NCI-H748 (cell line): ENCODE data around the gene SBF1.

Source experiments
- DNase-seq: peaks from one replicate; lab custom pipeline; 2025; ENCODE audit not compliant: unreplicated experiment; lab: John Stamatoyannopoulos, UW

The SBF1 gene

DNA sequence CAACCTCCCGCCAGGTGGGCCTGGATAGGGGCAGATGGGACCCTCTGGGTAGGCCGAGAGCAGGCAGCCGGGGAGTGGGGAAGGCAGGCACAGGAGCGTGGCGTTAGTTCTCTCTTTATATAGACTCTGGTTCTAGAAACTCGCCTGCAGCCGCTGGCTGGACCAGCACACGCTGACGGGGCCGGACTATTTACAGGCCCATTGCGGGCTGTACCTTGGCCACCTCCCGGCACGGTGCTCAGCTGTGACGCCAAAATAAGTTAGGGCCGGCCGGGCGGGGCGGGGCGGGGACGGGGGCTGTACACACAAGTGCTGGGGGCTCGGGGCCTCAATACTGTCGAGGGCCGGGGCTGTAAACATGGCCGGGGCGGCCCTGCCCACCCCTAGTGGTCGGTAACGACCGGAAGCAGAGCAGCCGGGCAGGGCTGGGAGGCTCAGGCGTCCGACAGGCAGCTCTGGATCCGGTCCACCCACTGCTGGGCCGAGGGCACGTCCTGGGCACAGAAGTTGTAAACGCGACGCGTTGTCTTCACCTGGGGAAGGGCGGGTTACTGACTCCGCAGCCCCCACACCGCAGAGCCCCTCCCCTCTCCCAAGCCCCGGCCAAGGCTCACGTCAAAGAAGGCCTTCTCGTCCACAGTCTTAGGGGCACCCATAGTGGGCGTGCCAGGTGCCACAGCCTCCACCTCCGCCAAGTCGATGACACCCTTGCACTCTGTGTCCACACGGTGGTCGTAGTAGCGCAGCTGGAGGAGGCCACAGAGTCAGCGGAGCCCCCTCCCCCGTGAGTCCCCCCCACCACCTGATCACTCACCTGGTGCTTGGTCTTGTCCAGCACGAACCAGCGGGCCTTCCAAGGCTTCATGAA is 27.9 kb downstream of the SBF1 start:
- no peak for DNase-seq

DNA sequence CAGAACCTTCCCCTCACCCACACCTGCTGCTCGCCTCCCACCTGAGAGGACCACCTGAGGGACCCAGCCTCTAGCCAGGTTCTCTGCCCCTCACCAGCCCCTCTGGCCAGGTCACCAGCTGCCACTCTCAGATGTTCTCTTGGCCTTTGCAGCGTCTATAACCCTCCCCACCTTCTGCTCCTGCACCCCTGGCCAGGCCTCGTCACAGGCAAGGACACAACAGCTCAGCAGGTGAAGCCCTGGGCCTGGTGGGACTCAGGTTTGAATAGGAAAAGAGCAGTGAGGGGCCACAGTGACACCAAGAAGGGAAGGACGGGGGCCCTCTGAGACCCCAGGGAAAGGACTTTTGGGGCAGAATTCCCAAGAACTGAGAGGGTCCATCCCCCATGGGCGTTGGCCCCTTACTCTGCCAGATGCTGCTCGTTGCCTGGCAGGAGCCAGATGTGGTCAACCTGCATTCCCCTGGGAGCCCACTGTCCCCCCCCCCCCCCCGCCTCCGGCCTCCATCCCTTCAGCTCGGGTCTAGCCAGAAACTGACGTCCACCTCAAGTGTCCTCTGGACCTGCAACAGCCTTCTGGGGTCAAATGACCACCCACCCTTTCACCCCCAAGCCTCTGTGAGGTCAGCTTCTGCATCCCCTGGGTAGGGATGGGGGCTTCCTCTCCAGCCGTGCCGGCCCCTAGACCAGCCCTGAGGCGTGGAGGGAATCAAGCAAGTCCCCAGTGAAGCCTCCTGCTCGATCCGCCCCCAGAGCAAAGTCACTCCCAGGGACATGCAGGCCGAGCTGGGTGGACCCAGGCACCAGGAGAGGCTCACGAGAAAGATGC is 28.7 kb downstream of the SBF1 start:
- no peak for DNase-seq

DNA sequence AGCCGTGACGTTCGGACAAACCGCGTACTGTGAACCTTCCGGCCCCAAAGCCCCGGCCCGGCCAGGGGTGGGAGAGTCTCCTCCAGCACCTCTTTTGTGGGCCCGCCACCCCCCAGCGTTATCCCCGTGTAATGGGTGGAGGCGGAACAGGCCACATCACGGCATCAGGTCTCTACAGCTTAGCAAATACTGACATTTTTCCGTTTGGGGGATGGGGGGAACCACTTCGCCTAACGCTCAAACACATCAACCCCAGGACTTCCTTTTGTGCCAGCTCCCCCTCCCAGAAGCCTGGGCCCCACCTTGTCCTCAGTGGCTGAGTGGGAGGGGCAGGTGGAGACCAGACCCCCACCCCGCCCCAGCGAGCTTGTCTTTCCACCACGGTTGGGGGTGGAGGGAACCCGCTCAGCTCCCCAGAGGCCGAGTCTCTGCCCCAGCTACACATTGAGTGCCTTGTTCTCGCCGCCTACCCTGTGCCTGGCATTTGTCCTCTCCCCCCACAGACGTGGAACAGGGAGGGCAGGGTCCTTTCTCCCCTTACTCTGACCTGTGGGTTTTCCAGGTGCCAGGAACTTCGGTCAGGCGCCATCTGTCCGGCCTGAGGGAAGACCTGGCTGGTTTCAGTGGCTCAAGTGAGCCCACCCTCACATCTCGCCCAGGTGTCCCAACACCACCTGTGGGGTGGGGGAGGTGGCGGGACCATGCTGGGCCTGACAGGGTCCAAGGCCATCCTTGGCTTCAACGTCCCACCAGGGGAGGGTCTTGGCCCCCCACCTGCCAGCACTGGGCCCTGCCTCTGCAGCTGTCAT is 29.6 kb downstream of the SBF1 start:
- no peak for DNase-seq

DNA sequence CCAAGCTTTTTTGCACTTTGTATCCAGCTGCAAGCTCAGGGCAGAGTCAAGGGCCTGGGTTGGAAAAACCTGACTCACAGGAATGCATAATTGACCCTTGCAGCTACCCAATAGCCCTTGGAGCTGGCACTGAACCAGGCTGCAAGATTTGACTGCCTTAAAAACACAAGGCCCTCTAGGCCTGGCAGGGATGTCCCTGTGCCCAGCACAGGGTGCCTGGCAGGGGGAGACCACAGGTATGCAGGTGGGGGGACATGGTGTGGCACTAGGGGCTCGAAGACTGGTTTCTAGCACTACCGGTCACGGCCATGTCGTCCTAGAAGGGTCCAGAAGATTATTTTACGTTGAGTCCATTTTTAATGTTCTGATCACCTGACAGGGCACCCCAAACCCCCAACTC is 30.2 kb downstream of the SBF1 start:
- no peak for DNase-seq

DNA sequence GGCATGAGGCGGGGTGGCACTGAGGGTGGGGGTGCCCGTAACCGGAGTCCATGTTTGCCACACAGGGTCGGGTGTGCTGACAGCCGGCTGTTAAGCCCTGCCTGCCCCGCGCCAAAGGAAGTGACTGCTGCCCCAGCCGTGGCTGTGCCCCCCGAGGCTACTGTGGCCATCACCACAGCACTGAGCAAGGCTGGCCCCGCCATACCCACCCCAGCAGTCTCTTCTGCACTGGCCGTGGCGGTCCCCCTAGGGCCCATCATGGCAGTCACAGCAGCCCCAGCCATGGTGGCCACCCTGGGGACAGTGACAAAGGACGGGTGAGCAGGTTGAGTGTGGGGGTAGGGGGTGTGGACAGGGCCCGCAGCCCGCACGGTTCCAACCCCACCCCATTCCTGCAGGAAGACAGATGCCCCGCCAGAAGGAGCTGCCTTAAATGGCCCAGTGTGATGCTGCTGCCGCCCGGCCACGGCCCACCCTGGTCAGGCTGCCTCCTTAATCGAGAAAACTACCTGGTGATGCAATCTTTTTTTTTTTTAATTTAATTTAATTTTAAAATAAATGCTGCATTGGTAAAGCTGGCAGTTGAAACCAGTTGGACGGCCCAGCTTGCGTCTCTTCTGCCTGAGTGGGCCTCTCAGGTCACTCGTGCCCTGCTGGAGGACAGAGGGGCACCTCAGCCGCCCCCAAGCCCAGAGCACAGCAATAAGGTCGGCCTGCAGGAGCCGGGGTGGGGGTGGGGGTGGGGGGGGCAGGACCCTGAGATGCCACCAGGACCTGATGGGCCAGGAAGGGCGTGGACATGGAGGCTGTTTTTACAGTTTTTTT is 30.8 kb downstream of the SBF1 start:
- no peak for DNase-seq

DNA sequence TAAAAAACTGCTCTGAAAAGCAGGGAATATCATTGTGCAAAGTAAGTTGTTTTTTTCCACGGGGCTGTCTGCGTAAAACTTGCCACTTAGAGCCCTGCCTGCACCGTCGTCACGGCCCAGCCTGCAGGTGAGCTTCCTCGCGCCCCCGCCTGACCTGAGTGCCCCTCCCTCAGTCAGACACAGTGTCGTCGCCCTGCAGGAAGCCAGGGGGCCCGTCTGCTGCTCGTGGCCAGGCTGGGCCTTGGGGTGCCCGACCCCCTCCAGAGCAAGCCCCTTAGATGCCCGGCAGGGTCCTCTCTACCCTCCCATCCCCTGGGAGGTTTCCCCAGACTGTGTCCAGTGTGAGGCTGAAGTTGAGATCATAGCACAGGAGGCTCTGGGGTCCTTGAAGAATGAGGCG is 31.6 kb downstream of the SBF1 start:
- DNase-seq = no peak

DNA sequence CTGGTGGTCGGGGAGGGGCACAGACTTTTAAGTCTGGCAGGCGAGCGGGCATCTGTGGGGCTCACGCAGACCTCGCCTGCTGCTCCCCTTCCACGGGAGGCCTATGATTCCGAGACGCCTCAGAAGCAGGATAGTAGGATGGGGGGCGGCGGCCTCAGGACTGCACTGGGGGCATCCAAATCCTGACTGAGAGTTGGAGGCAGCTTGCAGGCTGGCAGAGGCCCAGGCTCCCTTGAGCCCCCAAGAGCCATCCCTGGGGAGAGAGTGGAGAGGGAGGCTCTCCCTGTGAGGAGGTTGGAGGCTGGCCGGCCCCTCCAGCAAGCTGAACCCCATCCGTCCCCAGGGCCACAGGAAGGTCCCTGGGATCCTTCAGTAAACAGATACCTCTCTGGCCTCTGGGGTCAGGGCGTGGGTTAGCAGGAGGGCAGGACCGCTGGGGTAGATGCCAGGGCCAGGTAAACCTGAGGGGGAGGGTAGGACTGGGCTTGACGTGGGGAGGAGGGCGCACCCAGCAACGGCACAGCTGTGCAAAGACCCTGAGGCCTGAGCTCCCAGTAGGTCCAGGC is 33.3 kb downstream of the SBF1 start:
- DNase-seq = no peak

DNA sequence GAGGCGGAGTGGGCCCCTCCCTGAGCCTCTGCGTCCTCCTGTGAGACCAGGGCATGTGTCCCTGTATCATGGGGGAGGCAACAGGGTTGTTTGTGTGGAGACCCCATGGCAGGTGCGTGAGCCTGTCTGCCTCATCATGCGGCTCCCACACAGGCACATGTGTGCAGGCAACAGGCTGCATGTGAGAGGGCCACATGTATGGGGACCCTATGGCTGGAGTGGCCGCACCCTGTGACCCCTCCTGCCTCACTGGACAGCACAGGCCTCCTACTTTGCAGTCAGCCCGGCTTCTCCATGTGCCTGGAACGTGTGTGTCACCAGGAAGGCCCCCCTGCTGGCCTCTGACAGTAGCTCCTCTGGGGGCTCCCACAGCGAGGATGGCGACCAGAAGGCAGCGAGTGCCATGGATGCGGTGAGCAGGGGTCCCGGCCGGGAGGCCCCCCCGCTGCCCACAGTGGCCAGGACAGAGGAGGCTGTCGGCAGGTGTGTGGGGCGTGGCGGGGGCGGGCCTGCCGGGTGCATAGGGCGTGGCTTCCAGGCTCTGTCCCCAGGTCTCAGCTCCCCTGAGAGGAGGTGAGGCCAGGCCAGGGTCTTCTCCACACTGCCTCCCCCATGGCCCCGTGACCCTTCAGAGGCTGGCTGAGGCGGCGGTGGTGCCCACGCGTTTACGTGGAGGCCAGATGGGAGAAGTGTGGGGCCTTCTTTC is 34.1 kb downstream of the SBF1 start:
- no peak for DNase-seq

DNA sequence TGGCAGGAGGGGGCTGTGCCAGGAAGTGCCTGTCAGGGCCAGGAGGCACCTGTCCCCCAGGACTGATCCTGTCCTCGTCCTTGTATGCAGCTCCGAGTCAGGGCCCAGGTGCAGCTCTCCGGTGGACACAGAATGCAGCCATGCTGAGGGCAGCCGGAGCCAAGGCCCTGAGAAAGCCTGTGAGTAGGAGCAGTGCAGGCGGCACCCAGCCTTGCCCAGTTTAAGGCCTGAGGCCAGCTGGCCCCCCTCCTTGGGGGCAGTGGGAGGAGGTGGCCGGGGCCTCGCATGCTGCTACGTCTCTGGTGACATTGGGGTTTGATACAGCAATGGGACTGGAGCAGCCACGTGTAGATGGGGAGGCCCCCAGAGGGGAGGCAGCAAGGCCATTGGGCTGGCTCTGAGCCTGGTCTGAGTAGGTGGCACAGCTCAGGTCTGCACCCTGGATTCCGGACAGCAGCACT is 34.9 kb downstream of the SBF1 start:
- no peak for DNase-seq

DNA sequence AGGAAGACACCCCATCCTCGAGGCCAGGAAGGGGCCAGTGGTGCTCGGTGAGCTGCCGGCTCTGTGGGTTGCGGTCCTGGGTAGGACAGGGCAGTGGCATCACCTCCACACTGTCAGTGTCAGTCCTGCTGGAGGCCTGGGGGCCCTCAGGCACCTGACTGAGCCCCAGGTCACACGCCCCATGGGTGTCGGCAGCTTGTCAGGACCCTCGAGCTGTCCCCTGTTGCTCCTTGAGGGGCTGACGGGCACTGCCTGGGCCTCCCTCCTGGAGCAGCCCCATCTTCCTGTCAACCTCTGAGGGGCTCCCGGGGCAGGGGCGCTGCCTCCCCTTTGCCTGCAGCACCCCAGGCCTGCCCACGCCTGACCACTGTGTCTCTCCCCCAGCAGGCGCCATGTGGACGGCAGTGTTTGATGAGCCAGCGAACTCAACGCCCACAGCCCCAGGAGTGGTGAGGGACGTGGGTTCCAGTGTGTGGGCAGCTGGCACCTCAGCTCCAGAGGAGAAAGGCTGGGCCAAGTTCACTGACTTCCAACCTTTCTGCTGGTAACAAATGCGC is 35.4 kb downstream of the SBF1 start:
- DNase-seq = no peak

DNA sequence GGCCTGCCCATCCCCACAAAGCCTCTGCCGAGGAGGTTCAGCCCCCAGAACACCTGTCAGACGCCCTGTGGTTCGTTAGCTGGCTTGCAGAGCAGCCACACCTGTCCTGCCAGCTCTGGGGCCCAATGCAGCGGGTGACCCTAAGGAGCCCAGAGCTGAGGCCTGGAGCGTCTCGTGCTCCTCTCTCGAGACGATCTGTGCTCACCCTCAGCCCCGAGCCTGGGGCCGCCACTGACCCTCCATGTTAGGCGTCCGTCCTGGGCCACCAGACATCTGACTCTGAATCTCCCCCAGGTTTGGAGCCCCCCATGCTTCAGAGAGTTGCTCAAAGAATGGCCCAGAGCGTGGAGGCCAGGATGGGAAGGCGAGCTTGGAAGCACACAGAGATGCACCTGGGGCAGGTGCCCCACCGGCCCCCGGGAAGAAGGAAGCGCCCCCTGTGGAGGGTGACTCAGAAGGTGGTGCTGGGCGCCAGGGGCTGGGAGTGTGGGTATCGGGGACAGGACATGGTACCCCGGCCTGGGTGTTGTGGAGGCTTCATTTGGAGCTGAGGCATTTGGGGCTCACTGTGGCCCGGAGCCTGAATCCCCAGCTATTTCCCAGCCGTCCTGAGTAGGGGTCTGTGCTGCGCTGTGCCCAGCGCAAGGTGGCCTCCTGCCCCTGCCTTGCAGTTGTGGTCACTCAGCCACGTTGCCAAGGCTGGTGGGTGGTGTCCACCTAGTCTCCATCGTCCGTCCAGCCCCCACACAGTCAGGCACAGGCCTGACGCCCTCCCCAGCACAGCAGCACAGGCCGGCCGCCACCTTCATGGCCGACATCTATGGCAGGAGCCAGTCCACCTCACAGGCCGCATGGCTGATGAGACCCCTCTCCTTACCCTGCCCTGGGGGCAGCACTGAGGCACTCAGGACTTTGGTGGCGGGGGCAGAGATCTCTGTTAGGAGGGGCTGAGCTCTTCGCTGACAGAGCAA is 36.2 kb downstream of the SBF1 start:
- DNase-seq = no peak

DNA sequence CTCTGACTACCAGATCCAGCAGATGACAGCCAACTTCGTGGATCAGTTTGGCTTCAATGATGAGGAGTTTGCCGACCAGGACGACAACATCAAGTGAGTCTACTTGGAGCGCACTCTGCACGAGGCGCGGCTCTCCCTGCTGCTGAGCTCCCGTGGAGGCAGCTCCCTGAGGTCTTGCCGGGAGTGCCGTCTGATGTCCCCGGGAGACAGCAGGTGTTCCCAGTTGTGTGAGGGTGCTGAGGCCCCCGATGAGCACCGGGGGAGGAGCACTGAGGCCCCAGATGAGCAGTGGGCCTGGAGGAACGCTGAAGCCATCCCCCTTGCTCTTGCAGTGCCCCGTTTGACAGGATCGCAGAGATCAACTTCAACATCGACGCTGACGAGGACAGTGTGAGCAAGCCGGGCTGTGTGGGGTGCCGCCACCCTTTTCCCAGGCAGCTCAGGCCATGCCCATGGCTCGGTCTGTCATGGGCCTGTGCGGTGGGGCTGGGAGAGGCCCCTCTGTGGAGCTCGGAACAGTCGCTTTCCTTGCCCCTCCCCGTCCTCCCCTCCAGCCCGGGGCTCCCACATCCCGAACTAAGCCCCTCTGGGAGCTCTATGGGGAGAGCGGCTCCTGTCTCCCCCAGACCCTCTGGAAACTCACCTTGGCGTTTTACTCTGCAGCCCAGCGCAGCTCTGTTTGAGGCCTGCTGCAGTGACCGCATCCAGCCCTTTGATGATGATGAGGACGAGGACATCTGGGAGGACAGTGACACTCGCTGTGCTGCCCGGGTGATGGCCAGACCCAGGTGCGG is 37.1 kb downstream of the SBF1 start:
- no peak for DNase-seq

DNA sequence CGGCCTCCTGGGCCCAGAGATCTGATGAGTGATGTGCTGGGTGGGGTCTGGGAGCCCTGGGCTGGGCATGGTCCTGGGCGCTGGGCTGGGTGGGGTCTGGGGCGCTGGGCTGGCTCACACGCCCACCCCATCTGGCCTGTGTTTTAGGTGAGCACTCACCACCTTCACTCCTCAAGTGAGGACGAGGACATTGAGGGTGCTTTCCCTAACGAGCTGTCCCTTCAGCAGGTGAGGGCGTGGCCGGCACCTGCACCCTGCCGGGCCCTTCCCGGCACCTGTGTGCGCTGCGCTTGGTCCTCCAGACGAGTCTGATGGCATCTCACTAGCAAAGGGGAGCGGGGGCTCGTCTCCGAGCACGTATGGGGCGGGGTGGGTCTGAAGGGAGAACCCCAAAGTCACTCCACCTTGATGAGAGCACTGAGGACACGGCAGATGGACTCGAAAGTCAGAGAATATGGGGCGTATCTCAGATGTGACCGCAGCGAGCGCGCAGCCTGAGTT is 37.9 kb downstream of the SBF1 start:
- DNase-seq = no peak

DNA sequence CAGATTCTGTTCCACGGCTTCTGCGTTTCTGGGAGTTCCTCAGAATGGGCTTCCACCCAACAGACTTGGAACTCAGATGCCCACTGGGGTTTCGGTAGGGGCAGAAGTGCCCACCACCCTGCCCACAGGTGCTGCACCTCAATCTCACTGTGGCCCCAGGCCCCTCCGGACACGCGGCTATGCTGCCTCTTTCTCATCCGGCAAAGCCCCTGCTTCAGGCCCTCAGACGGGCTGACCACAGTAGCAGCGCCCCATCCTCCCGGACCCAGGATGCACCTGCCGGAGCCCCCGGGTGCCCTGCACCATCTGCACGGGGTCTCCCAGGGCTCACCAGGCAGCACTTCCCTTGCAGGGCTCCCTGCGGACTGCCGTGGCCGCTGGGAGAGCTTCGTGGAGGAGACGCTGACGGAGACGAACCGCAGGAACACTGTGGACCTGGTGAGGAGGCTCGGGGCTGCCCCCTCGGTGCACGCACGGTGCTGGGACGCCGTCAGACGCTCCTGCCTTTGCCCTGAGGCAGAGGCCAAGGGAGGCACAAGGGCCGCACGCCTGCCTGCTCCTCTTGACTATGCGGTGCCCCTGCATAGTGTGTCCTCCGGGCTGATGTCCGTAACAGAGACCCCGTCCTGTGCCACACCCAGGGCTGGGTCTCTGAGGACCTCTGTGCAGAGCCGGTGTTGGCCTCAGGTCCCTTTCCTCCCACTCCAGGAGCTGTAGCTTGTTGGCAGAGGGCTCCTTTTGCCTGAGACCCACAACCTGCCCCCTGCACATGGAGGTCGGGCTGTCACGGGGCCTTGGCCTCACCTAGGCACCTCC is 38.6 kb downstream of the SBF1 start:
- DNase-seq = no peak

DNA sequence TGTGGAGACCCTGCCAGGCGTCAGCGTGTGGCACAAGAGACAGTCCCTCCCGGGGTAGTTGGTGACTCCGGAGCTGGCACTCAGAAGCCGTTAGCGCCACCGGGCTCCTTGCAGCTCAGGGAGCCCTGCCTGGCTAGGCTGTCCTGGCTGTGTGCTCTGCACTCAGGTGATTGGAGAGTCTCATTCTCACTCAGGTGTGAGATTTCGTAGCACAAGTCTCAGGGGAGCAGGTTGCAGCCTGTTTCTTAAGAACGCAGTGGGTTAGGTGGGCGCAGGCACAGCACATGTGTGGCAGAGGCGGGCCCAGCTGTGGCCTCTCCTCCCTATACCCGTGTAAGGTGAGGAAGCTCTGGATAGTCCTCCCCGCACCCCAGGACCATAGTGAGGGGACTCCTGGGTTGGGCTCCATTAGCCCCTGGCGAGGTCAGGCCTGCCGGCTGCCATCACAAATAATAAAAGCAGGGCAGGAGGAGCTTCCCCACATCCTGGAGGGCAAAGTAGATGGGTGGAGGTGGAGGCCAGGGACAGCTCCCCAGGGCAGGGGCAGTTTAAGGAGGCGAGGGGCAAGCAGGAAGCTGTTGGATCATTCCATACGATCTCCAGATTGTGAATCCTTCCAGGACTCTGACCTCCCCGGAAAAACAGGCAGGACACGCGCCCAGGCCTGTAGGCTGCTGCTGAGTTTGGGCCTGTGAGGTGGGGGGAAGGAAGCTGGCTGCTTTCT is 39.4 kb downstream of the SBF1 start:
- no peak for DNase-seq

DNA sequence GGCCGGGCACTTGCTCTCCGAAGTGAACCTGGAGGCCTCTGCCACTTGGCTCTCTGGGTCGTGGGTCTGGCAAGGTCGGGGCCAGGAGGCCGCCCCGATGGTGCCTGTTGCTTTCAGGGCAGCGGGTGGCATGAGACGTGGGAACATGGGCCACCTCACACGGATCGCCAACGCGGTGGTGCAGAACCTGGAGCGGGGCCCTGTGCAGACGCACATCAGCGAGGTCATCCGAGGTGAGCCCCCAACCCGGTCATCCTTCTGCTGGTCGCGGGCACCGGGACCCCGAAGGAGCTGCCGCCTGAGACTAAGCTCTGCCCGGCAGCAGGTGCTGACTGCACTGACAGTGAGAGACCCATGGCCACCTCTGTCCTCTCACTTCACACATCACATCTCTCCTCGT is 40.0 kb downstream of the SBF1 start:
- no peak for DNase-seq
